Measurements from ENCODE around the gene PPP1R18. TPM values are rescaled to one million over a fixed set of nuclear protein-coding genes. Genes with fewer than 3 reads are reported as not detected.

Gene PPP1R18
- total RNA-seq, 1 experiment from 2014 or later: 49.9 TPM

DNA sequence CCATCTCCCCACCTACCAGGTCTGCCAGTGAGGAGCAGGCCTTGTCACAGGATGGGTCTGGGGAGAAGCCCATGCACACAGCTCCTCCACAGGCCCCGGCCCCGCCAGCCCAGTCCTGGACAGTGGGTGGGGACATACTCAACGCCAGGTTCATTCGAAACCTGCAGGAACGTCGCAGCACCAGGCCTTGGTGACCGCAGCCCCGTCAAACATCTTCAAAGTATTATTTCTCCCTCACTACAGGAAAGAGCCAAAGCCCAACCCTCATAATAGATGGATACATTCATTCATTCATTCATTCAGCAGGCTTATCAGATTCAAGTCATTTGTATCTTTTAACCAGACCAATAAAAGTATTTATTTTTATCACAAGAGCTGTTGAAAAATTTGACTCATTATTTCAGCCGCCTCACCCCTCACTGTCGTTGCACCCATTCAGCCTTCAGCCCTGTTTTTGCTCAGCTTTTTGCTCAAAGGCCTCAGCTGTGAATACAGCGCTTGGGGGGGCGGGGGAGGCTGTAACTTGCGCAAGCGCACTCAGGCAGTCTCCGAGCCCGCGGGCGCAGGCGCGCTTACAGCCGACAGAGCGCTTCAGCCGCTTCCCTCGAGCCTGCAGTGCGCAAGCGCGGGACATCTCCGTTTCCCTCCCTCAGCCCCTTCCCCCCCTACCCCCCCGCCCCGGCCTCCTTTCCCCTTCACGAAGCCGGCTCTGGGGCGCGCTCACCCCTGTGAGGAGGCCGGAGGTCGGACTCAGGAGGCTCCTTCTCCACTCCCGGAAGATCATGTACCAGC lies 39.8 kb downstream of the PPP1R18 start, which contains the start of gene C6orf136:
TSS of gene C6orf136 (plus strand) at position 684 of the 792 bp plus-strand sequence. CDS start at position 783, 99 bp downstream.
- Histone ChIP-seq H3K9ac (ENCODE audit: low read length) (peak within 1 kb of the TSS; percentile 88), H3K4me2 (ENCODE audit: low read length) (peak within 1 kb of the TSS; percentile 82), H3K27me3 (ENCODE audit: low read length) (no peaks in the 10 kb centered on the region), H3K36me3 (ENCODE audit: low read depth, low read length) (peaks cover 6% of the 10 kb centered on the region; the same call in 1 of the 2 replicates), H4K20me1 (ENCODE audit: low read length) (no peaks in the 10 kb centered on the region), H2AFZ (ENCODE audit: low read length) (peak within 1 kb of the TSS; percentile 79), H3K9me2 (replicated peaks; ENCODE audit: low read length) (no peaks in the 10 kb centered on the region), H3K9me3 (ENCODE audit: low read length) (no peaks in the 10 kb centered on the region), H3K4me3 (ENCODE audit: low read length) (peak within 1 kb of the TSS; percentile 82), H3K79me2 (ENCODE audit: low read length) (peaks cover 38% of the 10 kb centered on the region), H3K4me1 (ENCODE audit: insufficient read depth, low read length) (peaks cover 11% of the 10 kb centered on the region), H3F3A (ENCODE audit: low read length, unreplicated experiment) (no peaks in the 10 kb centered on the region), H3K27ac (ENCODE audit: low read length) (peak within 1 kb of the TSS; percentile 55)
- ChIA-PET POLR2A (ENCODE audit: unreplicated experiment) (interaction anchor here (0.6 kb wide), 1 partner anchor 76 kb away, joined by 6 read pairs; no protein-coding TSS in a partner anchor), CTCF (interaction anchor here (0.6 kb wide), 1 partner anchor 397 kb away, joined by 6 read pairs; no protein-coding TSS in a partner anchor)
- peak; percentile 74 for ATAC-seq
- TF ChIP-seq EZH2 (IDR thresholded peaks at IDR 0.05; ENCODE audit: low read length, unreplicated experiment): no peak
- intact Hi-C loops (cut with micrococcal nuclease): loop anchor here (2.0 kb wide), 1 partner anchor 74 kb away; the partner anchor contains the start of gene TUBB
- TSS peak; percentile 45 for BruUV-seq (replicated peaks)
- DNase-seq: peak; percentile 93

DNA sequence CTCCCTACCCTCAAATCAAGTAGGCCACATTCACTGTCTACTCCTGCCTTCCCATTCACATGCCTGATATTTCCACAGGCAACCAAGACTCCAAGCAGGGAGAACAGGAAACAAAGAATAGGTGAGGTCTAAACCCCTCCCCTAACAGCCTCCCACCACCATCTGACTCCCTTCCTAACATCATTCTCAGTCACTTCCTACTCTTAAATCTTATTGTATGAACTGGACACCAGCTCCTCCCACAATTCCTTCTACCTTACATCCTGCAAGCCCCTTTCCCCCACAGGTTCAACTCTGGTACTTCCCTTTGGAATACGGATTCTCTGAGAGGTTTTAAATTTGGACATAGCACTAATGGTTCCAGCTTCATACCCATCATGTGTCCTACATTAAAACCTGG lies 40.5 kb downstream of the PPP1R18 start:
- TF ChIP-seq, protein P1, sequence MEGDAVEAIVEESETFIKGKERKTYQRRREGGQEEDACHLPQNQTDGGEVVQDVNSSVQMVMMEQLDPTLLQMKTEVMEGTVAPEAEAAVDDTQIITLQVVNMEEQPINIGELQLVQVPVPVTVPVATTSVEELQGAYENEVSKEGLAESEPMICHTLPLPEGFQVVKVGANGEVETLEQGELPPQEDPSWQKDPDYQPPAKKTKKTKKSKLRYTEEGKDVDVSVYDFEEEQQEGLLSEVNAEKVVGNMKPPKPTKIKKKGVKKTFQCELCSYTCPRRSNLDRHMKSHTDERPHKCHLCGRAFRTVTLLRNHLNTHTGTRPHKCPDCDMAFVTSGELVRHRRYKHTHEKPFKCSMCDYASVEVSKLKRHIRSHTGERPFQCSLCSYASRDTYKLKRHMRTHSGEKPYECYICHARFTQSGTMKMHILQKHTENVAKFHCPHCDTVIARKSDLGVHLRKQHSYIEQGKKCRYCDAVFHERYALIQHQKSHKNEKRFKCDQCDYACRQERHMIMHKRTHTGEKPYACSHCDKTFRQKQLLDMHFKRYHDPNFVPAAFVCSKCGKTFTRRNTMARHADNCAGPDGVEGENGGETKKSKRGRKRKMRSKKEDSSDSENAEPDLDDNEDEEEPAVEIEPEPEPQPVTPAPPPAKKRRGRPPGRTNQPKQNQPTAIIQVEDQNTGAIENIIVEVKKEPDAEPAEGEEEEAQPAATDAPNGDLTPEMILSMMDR (conservative IDR thresholded peaks at IDR 0.05; ENCODE audit: low read depth, low read length): no peak
- TF ChIP-seq EZH2 (IDR thresholded peaks at IDR 0.05; ENCODE audit: low read length, unreplicated experiment) (no peak), EZH2phosphoT487 (IDR thresholded peaks at IDR 0.05; ENCODE audit: borderline replicate concordance, low read length) (no peak)
- peak overlapping the region; percentile 82 for H3K4me2 ChIP-seq (ENCODE audit: low read length)
- DNase-seq: peak; percentile 8
- BruUV-seq (replicated peaks): no TSS peak
- H3K4me1 ChIP-seq (ENCODE audit: insufficient read depth, low read length): peaks cover 11% of the 10 kb centered on the region
- H3K9me3 ChIP-seq (ENCODE audit: low read length): no peaks in the 10 kb centered on the region
- ChIA-PET CTCF (no interaction called here), POLR2A (ENCODE audit: unreplicated experiment) (interaction anchor here (0.6 kb wide), 1 partner anchor 237 kb away, joined by 3 read pairs; no protein-coding TSS in a partner anchor)
- H3K4me3 ChIP-seq (ENCODE audit: low read length): peak overlapping the region; percentile 47; the same call in 1 of the 2 replicates
- H3K36me3 ChIP-seq (ENCODE audit: low read depth, low read length): peaks cover 2% of the 10 kb centered on the region; the same call in 1 of the 2 replicates
- no peaks in the 10 kb centered on the region for H3K9me2 ChIP-seq (replicated peaks; ENCODE audit: low read length)
- no peaks in the 10 kb centered on the region for H3F3A ChIP-seq (ENCODE audit: low read length, unreplicated experiment)
- no peaks in the 10 kb centered on the region for H3K27me3 ChIP-seq (ENCODE audit: low read length)
- peaks cover 38% of the 10 kb centered on the region for H3K79me2 ChIP-seq (ENCODE audit: low read length)
- no peak overlapping the region for H3K9ac ChIP-seq (ENCODE audit: low read length)
- H4K20me1 ChIP-seq (ENCODE audit: low read length): no peaks in the 10 kb centered on the region
- intact Hi-C loops (cut with micrococcal nuclease): loop anchor here (2.0 kb wide), 1 partner anchor 75 kb away; the partner anchor contains the start of gene TUBB
- H3K27ac ChIP-seq (ENCODE audit: low read length): no peak overlapping the region
- ATAC-seq: no peak
- H2AFZ ChIP-seq (ENCODE audit: low read length): no peak overlapping the region

DNA sequence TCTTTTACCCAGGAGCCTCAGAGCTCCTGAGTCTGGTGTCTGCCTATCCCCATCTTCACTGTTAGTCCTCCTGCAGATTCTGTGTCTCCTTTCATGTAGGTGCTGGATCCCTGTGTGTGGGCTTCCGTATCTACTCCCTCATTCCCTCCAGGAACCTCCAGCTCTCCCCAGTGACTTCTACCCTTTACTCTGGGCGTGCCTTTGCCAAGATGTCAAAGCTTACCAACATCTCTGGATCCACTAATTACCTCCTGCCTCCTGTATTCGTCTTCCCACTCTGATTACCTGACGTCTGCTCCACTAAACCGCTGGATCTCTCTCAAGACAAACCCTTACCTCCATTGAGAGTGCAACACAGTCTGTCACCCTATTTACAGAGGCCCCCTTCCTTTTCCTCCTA lies 41.7 kb downstream of the PPP1R18 start:
- Histone ChIP-seq H3K9me2 (replicated peaks; ENCODE audit: low read length) (no peaks in the 10 kb centered on the region), H3K9ac (ENCODE audit: low read length) (no peak overlapping the region), H3K27ac (ENCODE audit: low read length) (no peak overlapping the region), H3K4me1 (ENCODE audit: insufficient read depth, low read length) (peaks cover 11% of the 10 kb centered on the region), H2AFZ (ENCODE audit: low read length) (no peak overlapping the region), H3K27me3 (ENCODE audit: low read length) (no peaks in the 10 kb centered on the region), H3K4me2 (ENCODE audit: low read length) (no peak overlapping the region), H3K4me3 (ENCODE audit: low read length) (no peak overlapping the region), H3K36me3 (ENCODE audit: low read depth, low read length) (peaks cover 7% of the 10 kb centered on the region), H3K79me2 (ENCODE audit: low read length) (peaks cover 37% of the 10 kb centered on the region), H3K9me3 (ENCODE audit: low read length) (no peaks in the 10 kb centered on the region), H3F3A (ENCODE audit: low read length, unreplicated experiment) (no peaks in the 10 kb centered on the region), H4K20me1 (ENCODE audit: low read length) (no peaks in the 10 kb centered on the region)
- POLR2A ChIA-PET (ENCODE audit: unreplicated experiment): no interaction called here
- TF ChIP-seq EZH2 (IDR thresholded peaks at IDR 0.05; ENCODE audit: low read length, unreplicated experiment): no peak
- no peak for TF ChIP-seq EZH2phosphoT487 (IDR thresholded peaks at IDR 0.05; ENCODE audit: borderline replicate concordance, low read length)
- TF ChIP-seq, protein P1 (conservative IDR thresholded peaks at IDR 0.05; ENCODE audit: low read depth, low read length): no peak
- no peak for ATAC-seq
- BruUV-seq (replicated peaks): no TSS peak
- intact Hi-C loops (cut with micrococcal nuclease): no loop called here
- no peak for DNase-seq
- CTCF ChIA-PET: no interaction called here

All from PC-3 (cell line).